ENCODE measurements around the gene PRKAR1B.
A peak's percentile ranks its signal among the peaks of the same experiment; 100 is the strongest.

The PRKAR1B gene

GRCh38 chr7:734214-734613 is 7.1 kb upstream of the PRKAR1B start:
- H3K4me3 ChIP-seq (ENCODE audit: low read length) = no peak overlapping the region
- TF ChIP-seq, protein P1, sequence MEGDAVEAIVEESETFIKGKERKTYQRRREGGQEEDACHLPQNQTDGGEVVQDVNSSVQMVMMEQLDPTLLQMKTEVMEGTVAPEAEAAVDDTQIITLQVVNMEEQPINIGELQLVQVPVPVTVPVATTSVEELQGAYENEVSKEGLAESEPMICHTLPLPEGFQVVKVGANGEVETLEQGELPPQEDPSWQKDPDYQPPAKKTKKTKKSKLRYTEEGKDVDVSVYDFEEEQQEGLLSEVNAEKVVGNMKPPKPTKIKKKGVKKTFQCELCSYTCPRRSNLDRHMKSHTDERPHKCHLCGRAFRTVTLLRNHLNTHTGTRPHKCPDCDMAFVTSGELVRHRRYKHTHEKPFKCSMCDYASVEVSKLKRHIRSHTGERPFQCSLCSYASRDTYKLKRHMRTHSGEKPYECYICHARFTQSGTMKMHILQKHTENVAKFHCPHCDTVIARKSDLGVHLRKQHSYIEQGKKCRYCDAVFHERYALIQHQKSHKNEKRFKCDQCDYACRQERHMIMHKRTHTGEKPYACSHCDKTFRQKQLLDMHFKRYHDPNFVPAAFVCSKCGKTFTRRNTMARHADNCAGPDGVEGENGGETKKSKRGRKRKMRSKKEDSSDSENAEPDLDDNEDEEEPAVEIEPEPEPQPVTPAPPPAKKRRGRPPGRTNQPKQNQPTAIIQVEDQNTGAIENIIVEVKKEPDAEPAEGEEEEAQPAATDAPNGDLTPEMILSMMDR (conservative IDR thresholded peaks at IDR 0.05; ENCODE audit: low read depth, low read length) = no peak
- no peak for DNase-seq (ENCODE audit: low read depth)

- TF ChIP-seq, protein P1 (conservative IDR thresholded peaks at IDR 0.05; ENCODE audit: low read depth, low read length) = no peak
Measured at GRCh38 chr7:732556-732955, 5.5 kb upstream of the PRKAR1B start.

DNA sequence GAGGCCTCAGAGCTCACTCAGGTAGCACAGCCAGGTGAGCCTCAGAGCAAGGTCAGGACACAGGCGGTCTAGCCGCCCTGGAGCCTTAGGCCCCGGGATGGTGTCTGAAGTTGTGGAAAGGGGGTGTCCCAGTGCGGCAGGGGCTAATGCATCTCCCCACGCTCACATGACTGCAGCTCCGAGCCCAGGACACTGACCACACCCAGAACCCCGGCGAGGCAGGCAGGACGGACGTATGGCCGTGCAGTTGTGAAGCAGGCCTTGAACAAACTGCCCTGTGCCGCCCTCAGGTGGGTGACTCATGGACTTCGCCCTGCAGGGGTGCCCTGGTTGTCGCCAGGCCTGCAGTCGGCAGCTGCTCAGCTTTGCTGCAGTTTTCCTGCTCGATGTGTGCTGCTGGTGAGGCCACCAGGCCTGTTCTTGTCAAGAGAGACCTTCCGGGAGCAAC is 5.0 kb upstream of the PRKAR1B start:
- DNase-seq (ENCODE audit: low read depth) = no peak
- no peak overlapping the region for H3K4me3 ChIP-seq (ENCODE audit: low read length)
- TF ChIP-seq, protein P1 (conservative IDR thresholded peaks at IDR 0.05; ENCODE audit: low read depth, low read length) = peak; percentile 46

More at GRCh38 chr7:732556-732955, 5.5 kb upstream of the PRKAR1B start:
- no peak overlapping the region for H3K4me3 ChIP-seq (ENCODE audit: low read length)
- DNase-seq (ENCODE audit: low read depth) = no peak

GRCh38 chr7:731440-732085 is 4.5 kb upstream of the PRKAR1B start:
- TF ChIP-seq, protein P1 (conservative IDR thresholded peaks at IDR 0.05; ENCODE audit: low read depth, low read length) = no peak
- H3K4me3 ChIP-seq (ENCODE audit: low read length) = no peak overlapping the region
- no peak for DNase-seq (ENCODE audit: low read depth)

- TF ChIP-seq, protein P1 (conservative IDR thresholded peaks at IDR 0.05; ENCODE audit: low read depth, low read length) = no peak
- no peak for DNase-seq (ENCODE audit: low read depth)
- no peak overlapping the region for H3K4me3 ChIP-seq (ENCODE audit: low read length)
Measured at GRCh38 chr7:730501-731439, 3.7 kb upstream of the PRKAR1B start.

DNA sequence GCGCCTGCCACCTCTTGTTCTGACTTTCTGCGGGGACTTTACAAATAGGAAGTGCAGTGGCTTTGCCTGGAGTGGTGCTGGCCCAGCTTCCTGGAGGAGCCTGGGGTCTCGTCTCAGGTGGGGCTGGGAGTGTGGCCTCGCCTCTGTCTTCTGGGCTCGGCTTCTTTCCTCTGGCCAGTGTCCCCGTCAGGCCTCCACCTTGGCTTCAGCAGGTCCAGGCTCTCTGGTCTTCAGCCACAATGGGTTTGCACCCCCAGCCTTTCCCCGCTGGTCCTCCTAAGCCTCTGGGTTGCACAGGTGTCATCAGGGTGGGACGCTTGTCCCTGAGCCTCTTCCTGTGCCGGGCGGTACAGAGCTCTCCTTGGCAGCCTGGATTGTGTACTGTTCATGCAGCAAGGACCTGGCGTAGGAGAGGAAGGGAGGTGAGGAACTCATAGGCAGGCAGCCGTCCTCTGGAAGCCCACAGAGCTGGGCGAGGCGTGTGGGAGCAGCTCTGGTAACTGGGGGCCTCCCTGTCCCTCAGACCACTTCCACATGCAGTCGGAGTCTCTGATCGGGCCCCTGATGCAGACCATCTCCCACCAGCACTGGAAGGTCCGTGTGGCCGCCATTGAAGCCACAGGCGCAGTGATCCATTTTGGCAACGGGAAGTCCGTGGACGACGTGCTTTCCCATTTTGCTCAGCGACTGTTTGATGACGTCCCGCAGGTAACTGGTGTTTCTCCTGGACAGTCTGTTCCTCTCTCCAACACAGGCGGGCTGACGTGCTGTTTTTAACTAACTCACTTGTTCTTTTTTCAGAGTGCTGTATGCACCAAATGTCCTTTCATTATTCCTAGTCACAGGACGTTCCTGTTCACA is 2.3 kb upstream of the PRKAR1B start:
- no peak for DNase-seq (ENCODE audit: low read depth)
- H3K4me3 ChIP-seq (ENCODE audit: low read length) = no peak overlapping the region
- TF ChIP-seq, protein P1 (conservative IDR thresholded peaks at IDR 0.05; ENCODE audit: low read depth, low read length) = no peak
